ENCODE data around the gene KLHL40.
"Not testable (repeated sequence)": the region's sequence is repeated elsewhere in the genome, so short reads cannot be mapped to it uniquely, and the experiment has no call there.

KLHL40 gene

GRCh38 chr3:42712688-42713372 is 27.5 kb downstream of the KLHL40 start:
- H3K9me3 ChIP-seq: no peaks in the 10 kb centered on the region
- H3K27me3 ChIP-seq (ENCODE audit: low read depth): peaks cover 21% of the 10 kb centered on the region
- in situ Hi-C loops (cut with MboI; ENCODE audit: low sequenced_read_pairs): no loop called here
- no peaks in the 10 kb centered on the region for H3K36me3 ChIP-seq (replicated peaks)
- peaks cover 10% of the 10 kb centered on the region for H3K4me1 ChIP-seq
- DNase-seq (ENCODE audit: low spot score in 2 of 2): peak in 1 of 2 experiments; percentile 3
- no peak overlapping the region for H3K4me3 ChIP-seq

DNA sequence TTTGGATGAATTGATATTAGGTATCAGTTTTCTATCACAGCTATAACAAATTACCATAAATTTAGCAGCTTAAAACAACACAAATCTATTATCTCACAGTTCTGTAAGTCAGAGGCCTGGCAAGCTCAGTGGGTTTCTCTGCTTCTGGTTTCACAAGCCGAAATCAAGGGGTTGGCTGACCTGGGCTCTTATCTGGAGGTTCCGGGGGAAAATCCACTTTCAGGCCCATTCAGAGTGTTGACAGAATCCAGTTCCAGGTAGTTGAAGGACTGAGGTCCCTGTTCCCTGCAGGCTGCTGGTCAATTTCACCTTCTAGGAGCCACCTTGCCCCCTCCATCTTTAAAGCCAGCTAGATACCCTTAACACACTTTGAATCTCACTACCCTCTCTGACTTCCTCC is 28.4 kb downstream of the KLHL40 start:
- peak in 1 of 2 experiments; percentile 6 for DNase-seq (ENCODE audit: low spot score in 2 of 2)
- in situ Hi-C loops (cut with MboI; ENCODE audit: low sequenced_read_pairs): no loop called here
- H3K4me3 ChIP-seq: no peak overlapping the region
- no peaks in the 10 kb centered on the region for H3K9me3 ChIP-seq
- H3K36me3 ChIP-seq (replicated peaks): no peaks in the 10 kb centered on the region
- peaks cover 10% of the 10 kb centered on the region for H3K4me1 ChIP-seq
- H3K27me3 ChIP-seq (ENCODE audit: low read depth): peaks cover 19% of the 10 kb centered on the region

DNA sequence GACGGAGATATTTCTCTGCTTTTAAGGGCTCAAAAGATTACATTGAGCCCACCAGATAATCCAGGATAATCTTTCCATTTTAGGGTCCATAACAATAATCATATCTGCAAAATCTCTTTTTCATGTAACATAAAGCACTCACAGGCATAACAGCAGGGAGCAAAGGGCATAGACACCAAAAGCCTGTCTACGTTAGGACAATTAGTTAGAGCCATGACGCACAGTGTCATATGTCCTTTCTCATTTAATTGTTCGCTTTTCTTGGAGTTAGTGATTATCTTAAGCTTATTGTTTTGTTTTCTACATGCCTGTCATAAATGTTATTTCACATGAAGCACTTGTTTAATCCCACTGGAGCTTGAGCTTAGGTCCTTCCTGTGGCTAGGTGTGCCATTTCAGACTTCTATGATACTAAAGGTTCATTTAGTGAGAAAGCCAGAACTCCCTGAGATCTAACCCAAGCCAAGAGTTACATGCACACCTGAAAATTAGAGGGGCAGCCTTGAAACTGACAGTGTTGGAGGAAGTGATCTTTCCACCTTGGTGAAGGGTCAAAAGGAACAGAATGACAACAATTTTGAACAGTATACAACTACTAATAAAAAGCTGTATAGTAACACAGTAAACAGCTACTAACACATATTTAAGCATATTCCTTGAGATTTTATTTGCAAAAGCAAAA is 29.0 kb downstream of the KLHL40 start:
- H3K4me3 ChIP-seq: no peak overlapping the region
- no peaks in the 10 kb centered on the region for H3K36me3 ChIP-seq (replicated peaks)
- in situ Hi-C loops (cut with MboI; ENCODE audit: low sequenced_read_pairs): no loop called here
- peaks cover 14% of the 10 kb centered on the region; the same call in 1 of the 2 replicates for H3K27me3 ChIP-seq (ENCODE audit: low read depth)
- H3K4me1 ChIP-seq: peaks cover 10% of the 10 kb centered on the region
- no peaks in the 10 kb centered on the region for H3K9me3 ChIP-seq
- peak; percentile 32 to 75 for DNase-seq (ENCODE audit: low spot score in 2 of 2)

DNA sequence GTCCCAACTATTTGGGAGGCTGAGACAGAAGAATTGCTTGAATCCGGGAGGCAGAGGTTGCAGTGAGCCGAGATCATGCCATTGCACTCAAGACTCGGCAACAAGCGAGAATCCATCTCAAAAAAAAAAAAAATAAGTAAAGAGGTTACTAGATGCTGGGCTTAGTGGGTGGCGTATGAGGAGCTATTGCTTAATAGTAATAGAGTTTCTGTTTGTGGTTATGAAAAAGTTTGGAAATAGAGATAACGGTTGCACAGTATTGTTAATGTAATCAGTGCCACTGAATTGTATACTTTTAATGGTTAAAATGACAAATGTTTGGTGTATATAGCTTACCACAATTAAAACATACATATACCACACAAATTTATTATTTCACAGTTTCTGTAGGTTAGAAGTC is 32.0 kb downstream of the KLHL40 start:
- H3K4me1 ChIP-seq: peaks cover 10% of the 10 kb centered on the region
- no peaks in the 10 kb centered on the region for H3K9me3 ChIP-seq
- H3K4me3 ChIP-seq: no peak overlapping the region
- H3K36me3 ChIP-seq (replicated peaks): no peaks in the 10 kb centered on the region
- in situ Hi-C loops (cut with MboI; ENCODE audit: low sequenced_read_pairs): no loop called here
- H3K27me3 ChIP-seq (ENCODE audit: low read depth): peaks cover 8% of the 10 kb centered on the region; the same call in 1 of the 2 replicates
- no peak for DNase-seq (ENCODE audit: low spot score in 2 of 2)

GRCh38 chr3:42718338-42718737 is 33.0 kb downstream of the KLHL40 start:
- in situ Hi-C loops (cut with MboI; ENCODE audit: low sequenced_read_pairs): no loop called here
- no peak overlapping the region for H3K4me3 ChIP-seq
- H3K27me3 ChIP-seq (ENCODE audit: low read depth): 0 out of 2 replicates have a peak, but pooled peaks cover 4% of the 10 kb centered on the region
- no peaks in the 10 kb centered on the region for H3K36me3 ChIP-seq (replicated peaks)
- no peak for DNase-seq (ENCODE audit: low spot score in 2 of 2)
- no peaks in the 10 kb centered on the region for H3K9me3 ChIP-seq
- peaks cover 10% of the 10 kb centered on the region for H3K4me1 ChIP-seq

DNA sequence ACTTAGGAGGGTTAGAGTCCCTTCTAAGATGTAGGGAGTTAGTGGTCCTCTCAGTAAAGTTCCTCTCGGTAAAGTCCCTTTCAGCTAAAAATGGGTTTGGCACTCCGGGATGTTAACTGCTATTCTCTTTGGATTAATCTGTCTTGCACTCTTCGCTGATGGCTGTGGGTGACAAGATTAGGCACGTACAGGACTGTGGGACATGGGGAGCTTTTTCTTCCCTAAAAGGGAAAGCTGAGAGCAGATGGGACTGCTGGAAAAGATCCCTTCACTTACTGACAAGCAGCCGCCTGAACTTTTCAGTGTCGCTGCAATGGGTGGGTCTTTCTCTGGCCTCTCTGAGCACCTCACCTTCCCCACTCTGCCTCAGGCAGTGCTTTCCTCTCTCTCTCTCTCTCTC is 33.7 kb downstream of the KLHL40 start:
- peak in 1 of 2 experiments; percentile 8 for DNase-seq (ENCODE audit: low spot score in 2 of 2)
- H3K27me3 ChIP-seq (ENCODE audit: low read depth): 0 out of 2 replicates have a peak, but pooled peaks cover 4% of the 10 kb centered on the region
- H3K4me1 ChIP-seq: peaks cover 3% of the 10 kb centered on the region; the same call in 1 of the 2 replicates
- in situ Hi-C loops (cut with MboI; ENCODE audit: low sequenced_read_pairs): no loop called here
- H3K4me3 ChIP-seq: no peak overlapping the region
- H3K36me3 ChIP-seq (replicated peaks): no peaks in the 10 kb centered on the region
- H3K9me3 ChIP-seq: no peaks in the 10 kb centered on the region

DNA sequence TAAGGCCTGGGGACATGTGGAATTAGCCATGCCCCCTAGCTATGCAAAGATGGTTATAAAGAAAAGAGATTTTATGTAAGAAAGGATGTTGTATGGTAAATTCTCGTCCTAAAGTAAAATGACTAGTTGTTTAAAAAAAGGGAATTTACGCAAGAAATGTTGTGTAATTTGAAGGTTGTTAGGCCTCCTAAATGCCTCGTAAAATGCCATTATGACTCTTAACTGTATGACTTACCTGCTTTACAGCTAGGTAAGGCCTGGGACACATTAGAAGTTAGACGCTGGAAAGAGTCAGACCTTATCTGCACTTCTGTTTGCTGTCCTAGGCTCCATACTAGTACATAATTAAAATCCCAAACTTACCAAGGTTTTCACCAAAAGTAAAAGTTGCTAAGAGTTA is 34.8 kb downstream of the KLHL40 start:
- H3K9me3 ChIP-seq: no peaks in the 10 kb centered on the region
- no peaks in the 10 kb centered on the region for H3K36me3 ChIP-seq (replicated peaks)
- in situ Hi-C loops (cut with MboI; ENCODE audit: low sequenced_read_pairs): no loop called here
- H3K4me3 ChIP-seq: no peak overlapping the region
- H3K4me1 ChIP-seq: no peaks in the 10 kb centered on the region
- 0 out of 2 replicates have a peak, but pooled peaks cover 4% of the 10 kb centered on the region for H3K27me3 ChIP-seq (ENCODE audit: low read depth)
- DNase-seq (ENCODE audit: low spot score in 2 of 2): no peak

DNA sequence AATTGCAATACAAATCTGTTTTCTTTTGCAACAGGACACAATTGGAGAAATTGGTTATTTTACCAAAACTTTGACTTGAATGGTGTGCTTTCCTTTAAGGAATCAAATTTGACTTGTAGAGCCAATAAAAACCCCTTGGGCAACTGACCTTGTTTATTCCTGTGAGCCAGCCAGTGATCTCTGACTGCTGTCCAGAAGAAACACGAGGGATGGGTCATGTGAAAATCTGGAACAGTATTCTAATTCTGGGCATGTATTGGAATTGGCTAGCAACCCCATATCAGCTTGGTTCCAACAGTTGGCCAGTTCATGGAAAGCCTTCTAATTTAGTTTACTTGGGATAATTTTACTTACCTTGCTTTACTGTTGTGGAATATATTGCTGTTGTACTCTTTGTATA is 36.4 kb downstream of the KLHL40 start:
- Histone ChIP-seq H3K36me3 (replicated peaks) (no peaks in the 10 kb centered on the region), H3K27me3 (ENCODE audit: low read depth) (peaks cover 3% of the 10 kb centered on the region; the same call in 1 of the 2 replicates), H3K4me1 (no peaks in the 10 kb centered on the region), H3K4me3 (no peak overlapping the region), H3K9me3 (no peaks in the 10 kb centered on the region)
- in situ Hi-C loops (cut with MboI; ENCODE audit: low sequenced_read_pairs): no loop called here
- DNase-seq (ENCODE audit: low spot score in 2 of 2): no peak

DNA sequence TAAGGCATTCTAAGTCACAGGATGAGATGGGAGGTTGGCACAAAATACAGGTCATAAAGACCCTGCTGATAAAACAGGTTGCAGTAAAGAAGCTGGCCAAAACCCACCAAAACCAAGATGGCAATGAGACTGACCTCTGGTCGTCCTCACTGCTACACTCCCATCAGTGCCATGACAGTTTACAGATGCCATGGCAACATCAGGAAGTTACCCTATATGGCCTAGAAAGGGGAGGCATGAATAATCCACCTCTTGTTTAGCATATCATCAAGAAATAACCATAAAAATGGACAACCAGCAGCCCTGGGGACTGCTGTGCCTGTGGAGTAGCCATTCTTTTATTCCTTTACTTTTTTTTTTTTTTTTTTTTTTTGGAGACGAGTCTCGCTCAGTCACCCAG is 37.1 kb downstream of the KLHL40 start:
- H3K4me1 ChIP-seq; H3K27me3 ChIP-seq (ENCODE audit: low read depth); H3K4me3 ChIP-seq; H3K9me3 ChIP-seq; DNase-seq (ENCODE audit: low spot score in 2 of 2); H3K36me3 ChIP-seq (replicated peaks); in situ Hi-C loops (cut with MboI; ENCODE audit: low sequenced_read_pairs): not testable (repeated sequence)

GRCh38 chr3:42723219-42723618 is 37.9 kb downstream of the KLHL40 start:
- Histone ChIP-seq H3K36me3 (replicated peaks) (no peaks in the 10 kb centered on the region), H3K27me3 (ENCODE audit: low read depth) (peaks cover 2% of the 10 kb centered on the region; the same call in 1 of the 2 replicates), H3K4me1 (no peaks in the 10 kb centered on the region; the same call in none of the 2 replicates), H3K4me3 (no peak overlapping the region), H3K9me3 (no peaks in the 10 kb centered on the region)
- DNase-seq (ENCODE audit: low spot score in 2 of 2): no peak
- in situ Hi-C loops (cut with MboI; ENCODE audit: low sequenced_read_pairs): no loop called here

- no peak for DNase-seq (ENCODE audit: low spot score in 2 of 2)
- H3K27me3 ChIP-seq (ENCODE audit: low read depth): peaks cover 2% of the 10 kb centered on the region; the same call in 1 of the 2 replicates
- no peaks in the 10 kb centered on the region for H3K36me3 ChIP-seq (replicated peaks)
- no peaks in the 10 kb centered on the region; the same call in none of the 2 replicates for H3K4me1 ChIP-seq
- no peak overlapping the region for H3K4me3 ChIP-seq
- in situ Hi-C loops (cut with MboI; ENCODE audit: low sequenced_read_pairs): no loop called here
- H3K9me3 ChIP-seq: no peaks in the 10 kb centered on the region
Measured at GRCh38 chr3:42725454-42725853, 40.1 kb downstream of the KLHL40 start.

- no peaks in the 10 kb centered on the region for H3K9me3 ChIP-seq
- no peaks in the 10 kb centered on the region for H3K36me3 ChIP-seq (replicated peaks)
- no peak overlapping the region for H3K4me3 ChIP-seq
- in situ Hi-C loops (cut with MboI; ENCODE audit: low sequenced_read_pairs): no loop called here
- no peaks in the 10 kb centered on the region; the same call in none of the 2 replicates for H3K4me1 ChIP-seq
- peaks cover 2% of the 10 kb centered on the region; the same call in 1 of the 2 replicates for H3K27me3 ChIP-seq (ENCODE audit: low read depth)
- DNase-seq (ENCODE audit: low spot score in 2 of 2): peak in 1 of 2 experiments; percentile 52
Measured at GRCh38 chr3:42728056-42728455, 42.7 kb downstream of the KLHL40 start.

- no peaks in the 10 kb centered on the region for H3K9me3 ChIP-seq
- H3K4me3 ChIP-seq: no peak overlapping the region
- DNase-seq (ENCODE audit: low spot score in 2 of 2): no peak
- in situ Hi-C loops (cut with MboI; ENCODE audit: low sequenced_read_pairs): no loop called here
- H3K4me1 ChIP-seq: no peaks in the 10 kb centered on the region; the same call in none of the 2 replicates
- peaks cover 2% of the 10 kb centered on the region; the same call in 1 of the 2 replicates for H3K27me3 ChIP-seq (ENCODE audit: low read depth)
- H3K36me3 ChIP-seq (replicated peaks): no peaks in the 10 kb centered on the region
Measured at GRCh38 chr3:42728668-42729364, 43.5 kb downstream of the KLHL40 start.
